ENCODE measurements around the gene KIF3C.
"Not testable (repeated sequence)": the region's sequence is repeated elsewhere in the genome, so short reads cannot be mapped to it uniquely, and the experiment has no call there.

GRCh38 chr2:25998816-25999383 lies 16.6 kb upstream of the KIF3C start:
- TF ChIP-seq EZH2, EZH2phosphoT487, CTCF (IDR thresholded peaks at IDR 0.05): not testable (repeated sequence)
